HG03025 (cell line): ENCODE data around the gene NUDT8.
"Not testable (repeated sequence)": the region's sequence is repeated elsewhere in the genome, so short reads cannot be mapped to it uniquely, and the experiment has no call there.

ENCODE experiments used
- ATAC-seq: cut with Tn5 transposase; IDR thresholded peaks from one replicate; pipeline ENCODE4 v1.9.1; 2021; ENCODE audit warnings: mild to moderate bottlenecking, moderate library complexity; ENCODE audit not compliant: unreplicated experiment, low FRiP score

The NUDT8 gene

DNA sequence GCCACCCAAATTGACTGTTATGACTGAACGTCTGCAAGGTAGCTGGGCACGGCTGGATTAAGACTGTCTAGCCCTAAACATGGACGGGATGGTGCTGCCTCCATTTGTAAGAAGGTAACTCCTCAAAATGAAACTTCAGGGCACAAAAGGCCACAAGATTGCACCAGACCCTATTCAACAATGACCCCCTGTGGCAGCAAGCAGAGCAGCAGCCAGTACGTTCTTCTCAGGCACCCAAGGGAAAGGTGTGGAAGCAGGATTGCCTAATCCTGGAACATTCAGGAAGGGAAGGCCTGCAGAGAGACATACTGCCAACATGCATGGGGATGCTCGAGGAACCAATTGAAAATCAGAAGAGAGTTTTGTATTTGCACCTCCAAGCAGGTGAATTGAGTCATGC lies 14.3 kb upstream of the NUDT8 start:
- no peak for ATAC-seq

DNA sequence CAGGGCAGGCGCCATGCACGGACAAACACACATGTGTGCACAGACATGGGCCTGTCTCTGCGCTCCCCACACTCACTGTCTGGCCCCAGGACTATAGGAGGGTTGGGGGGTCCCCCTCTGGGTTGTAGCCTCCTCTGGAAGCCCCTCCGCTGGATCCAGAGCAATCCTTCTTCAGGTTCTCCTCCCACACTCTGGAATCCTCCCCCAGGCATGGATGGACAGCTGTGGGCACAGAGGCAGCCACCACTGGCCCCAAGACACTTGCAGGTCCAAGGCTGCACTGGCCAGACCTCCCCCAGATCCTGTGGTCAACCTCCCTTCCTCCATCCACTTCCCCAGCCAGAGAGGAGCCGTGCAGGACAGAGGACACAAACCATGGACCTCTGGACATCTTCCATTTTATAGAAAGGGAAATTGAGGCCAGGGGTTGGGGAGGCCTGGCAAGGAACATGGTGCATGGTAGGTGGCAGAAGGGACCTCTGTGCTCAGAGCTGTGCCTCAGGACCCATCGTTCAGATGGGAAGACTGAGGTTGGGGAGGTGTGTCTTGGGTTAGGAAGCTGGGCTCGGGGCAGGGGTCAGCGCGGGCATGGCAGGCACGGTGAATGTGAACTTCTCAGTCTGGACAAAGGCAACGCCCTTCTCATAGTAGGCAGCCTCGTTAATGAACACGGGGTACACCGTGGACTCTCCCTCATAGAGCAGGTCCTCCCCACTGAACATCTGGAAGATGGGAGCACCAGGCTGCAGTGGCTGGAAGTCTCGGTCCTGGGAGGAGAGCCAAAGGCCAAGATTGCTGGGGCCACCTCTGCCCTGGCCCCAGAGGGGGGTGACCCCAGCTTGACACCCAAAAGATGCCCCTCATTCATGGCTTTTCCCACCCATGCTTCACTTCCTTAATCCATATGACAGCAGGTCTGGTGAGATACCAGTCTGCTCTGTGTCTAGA lies 12.7 kb upstream of the NUDT8 start:
- ATAC-seq = no peak

DNA sequence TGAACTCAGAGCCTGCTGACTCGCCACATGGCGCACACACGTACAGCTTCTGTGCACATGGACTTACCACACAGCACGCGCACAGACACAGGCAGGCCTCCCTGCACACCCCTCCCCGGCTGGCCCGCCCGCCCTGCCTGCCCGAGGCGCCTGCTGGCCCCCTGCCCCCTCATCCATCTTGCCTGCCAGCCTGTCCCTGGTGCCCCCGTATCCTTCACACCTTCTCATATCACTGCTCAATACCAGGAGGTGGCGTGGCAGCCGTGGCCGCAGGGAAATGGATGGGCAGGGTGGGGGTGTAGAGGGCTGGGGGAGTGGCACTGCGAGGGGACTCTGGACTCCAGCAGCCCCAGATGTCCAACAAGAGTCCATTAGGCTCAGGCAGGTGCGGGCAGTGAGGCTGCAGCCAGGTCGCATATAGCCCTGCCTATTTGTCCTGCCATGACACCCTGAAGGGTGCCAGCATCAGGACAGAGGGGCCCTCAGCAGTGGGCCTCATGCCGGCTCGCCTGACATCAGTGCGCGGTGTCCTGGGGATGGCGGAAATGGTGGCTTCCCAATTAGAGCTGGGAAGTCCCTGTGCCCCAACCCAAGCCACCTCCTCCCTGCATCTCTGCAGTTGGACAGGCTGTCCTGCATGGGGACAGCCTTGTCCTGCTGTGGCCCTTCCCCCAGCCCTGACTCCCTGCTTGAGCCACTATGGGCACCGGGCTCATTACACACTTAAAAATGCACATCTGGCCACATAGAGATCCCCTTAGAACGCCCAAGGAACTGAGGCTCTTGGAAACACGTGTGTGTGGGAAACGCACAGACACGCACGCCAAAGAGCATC lies 11.8 kb upstream of the NUDT8 start:
- ATAC-seq = no peak

DNA sequence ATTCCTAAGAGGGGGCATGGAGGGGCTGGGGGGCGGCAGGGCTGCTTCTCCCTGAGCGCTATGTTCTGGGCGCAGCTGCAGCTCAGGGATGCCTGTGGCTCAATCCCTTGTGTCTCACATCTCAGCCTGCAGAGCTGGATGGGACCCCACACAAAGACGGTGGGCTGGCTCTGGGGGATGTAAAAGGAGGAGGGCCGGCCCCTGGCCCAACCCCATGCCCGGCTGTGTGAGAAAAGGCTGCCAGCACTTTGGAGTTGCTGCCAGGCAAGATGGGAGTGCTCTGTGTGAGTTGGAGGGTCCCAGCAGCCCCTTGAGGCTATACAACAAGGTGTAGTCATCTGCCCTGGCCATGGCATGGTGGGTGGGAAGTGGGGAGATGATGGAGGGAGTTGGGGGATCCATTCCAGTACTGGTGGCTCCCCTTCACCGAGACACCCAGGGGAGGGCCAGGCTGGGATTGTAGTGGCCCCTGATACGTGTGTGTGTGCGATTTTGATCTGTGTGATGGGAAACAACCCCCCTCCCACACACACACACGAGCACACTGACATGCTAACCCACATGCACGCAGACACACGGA lies 11.1 kb upstream of the NUDT8 start:
- ATAC-seq = no peak

DNA sequence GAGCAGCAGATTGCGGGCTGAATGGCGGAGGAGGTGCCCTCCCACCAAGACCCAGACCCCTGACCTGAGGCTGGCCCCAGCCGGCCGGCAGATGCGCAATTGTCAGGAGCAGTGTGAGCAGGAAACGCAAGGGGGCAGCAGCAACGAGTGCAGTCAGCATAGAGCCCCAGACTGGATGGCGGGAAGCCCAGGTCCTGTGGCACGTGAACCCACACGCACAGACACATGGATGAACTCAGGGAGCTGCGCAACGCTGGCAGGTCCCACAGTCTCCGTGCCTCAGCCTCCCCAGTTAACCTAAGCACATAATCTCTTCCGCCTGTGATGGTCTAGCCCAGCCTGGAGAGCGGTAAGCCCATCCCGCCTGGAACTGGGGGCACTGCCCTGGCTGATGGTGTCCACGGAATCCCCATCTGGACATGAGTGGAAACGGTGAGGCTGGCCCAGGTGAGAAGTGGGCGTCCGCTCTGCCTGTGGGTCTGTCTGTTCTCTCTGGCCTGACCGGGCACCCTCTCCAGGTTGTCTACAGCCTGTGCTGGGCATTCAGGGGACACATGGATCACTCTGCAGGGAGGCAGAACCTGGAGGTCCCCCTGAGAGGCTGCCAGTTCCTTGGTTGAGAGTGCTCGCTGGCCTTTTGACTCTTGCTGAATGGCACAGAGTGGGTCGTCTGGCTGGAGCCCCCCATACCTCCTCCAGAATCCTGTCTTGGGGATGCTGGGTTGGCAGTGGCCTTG lies 10.5 kb upstream of the NUDT8 start:
- ATAC-seq = no peak

DNA sequence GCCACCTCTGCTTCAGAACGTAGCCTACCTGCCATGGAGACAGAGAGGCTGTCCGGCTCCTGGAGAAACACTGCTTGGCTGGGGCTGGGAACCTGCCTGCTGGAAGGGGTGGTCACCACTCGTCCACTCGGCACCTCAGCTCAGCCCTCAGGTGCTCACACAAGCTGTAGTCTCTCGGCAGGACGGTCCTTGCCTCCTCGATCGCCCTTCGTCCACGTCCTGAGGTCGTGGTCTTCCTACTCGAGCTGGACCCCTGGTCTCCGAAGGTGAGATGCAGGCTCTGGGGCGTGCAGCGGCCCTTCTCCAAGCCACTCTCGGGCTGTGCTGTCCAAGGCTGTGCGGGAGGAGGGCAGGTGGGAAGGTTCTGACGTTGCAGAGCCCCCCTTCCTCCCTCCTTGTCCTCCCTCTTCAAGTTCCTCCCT lies 9.7 kb upstream of the NUDT8 start, which contains the start of gene TBX10:
Gene TBX10, minus strand, starts transcription at position 326 of the 422 bp plus-strand sequence. Its CDS starts 291 bp downstream, at position 35.
- ATAC-seq = no peak

DNA sequence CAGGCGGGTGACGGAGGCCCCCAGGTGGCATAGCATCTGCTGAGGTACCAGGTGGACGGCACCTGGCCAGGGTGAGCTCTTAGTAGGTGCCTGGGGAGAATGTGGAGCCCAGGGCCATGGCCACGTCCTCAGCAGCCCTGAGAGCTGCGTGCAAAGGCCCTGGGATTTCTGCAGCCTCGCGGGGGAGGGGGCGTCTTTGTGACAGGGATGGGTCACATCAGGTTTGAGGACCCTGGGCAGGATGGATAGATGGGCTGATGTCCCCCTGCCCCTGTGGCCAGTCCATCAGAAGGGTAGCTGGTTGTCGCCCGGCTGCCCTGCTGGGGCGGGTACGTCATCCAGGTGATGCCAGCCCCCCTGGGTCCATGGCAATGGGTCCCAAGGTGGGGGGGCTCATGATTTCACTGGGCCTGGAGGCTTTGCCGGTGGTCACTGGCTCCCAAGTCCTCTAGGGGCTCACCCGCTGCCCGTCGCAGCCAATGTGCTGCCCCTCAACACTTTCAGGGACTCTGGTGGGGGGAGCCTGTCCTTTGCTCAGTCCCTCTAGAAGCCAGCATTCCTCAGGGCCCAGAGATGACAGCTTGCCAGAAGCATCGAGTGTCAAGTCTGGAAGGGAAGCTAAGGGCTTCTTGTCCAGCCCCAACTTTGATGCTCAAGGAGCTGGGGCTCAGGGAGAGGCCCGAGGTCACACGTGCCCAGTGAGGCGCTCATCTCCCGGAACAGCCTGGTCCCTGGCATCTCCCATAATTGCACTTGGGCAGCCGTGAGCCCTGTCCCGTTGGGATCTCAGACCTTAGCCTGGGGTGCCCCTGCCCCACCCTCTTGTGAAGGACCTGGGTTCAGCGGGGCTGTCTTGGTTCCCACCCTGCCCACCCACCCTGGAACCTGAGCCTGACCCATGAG lies 9.0 kb upstream of the NUDT8 start:
- no peak for ATAC-seq

DNA sequence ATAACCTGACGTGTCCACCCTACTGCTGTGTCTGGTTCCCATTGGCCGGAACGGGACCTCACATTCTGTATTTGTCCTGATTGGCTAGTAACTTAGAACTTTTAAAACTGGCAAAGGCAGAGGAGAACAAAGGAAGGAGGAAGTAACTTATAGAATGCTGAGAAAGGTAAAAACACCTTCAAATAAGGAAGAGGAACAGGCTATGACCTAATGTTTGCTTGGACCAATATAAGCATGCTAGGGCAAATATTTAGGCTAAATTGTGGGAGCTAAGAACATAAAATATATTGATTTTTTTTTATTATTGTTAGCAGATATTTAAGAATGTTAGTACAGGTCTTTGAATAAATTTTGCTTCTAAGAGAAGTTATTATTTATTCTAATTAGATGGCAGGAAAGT lies 7.7 kb upstream of the NUDT8 start:
- not testable (repeated sequence) for ATAC-seq

DNA sequence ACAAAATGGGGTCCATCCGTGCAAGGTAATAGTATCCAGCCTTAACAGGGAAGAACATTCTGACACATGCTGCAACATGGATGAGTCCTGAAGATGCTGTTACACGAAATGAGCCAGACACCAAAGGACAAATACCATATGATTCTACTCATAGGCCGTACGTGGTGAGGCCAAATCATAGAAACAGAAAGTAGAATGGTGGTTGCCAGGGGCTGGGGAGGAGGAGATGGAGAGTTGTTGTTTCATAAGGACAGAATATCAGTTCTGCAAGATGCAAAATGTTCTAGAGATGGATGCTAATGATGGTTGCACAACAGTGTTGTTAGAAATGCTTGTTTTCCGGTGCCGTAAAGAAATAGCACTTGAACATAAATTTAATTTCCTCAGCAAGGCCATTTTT lies 7.2 kb upstream of the NUDT8 start:
- no peak for ATAC-seq

DNA sequence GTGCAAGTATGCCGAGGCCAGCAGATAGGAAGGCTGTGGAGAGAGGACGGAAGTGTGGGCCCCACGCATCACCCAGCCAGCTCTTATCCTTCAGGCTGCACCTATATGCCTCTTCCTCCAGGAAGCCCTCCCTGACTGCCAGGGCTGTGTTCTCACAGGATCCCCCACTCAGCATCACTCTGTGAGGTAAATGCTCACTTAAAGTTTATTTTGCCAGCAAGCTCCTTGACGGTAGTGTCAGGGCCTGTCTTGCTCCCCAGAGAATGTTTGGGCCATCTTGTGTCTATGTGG lies 5.4 kb upstream of the NUDT8 start:
- no peak for ATAC-seq

DNA sequence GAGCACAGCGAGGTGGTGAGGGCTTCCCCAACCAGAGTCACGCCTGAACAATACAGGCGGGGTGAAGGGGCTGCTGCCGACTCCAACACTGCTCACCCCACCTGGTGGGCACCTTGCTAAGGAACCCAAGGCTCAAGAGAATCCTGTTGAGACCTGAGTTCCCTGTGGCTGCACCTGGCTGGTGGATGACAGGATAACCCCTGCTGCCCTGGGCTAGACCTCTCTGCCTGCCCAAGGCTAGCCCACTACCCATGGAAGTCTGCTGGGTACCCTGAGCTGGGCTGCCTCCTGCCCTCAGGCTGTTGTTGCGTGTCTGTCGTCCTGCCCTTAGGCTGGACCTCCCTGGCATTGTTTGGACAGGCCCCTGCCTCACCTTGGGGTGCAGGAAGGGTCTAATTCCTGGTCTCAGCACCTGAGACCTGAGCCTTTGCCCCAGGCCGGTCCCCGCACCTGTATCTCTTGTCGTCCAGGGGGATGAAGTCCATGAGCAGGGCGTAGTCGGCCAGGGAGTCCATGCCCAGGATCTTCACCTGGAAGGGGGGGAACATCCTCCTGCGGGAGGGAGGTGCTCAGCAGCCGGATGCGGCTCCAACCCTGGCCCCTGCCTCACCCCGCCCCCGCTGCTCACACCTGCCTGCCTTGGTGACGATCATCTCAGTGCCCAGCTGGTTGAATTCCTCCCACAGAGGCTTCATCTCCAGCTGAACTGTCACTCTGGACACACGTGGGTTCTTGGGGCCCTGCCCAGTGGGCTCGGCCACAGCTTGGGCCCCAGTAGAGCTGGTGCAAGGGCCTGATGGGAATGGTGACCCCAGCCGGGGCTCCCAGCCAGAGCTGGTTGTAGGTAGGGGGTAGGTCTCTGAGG lies 4.9 kb upstream of the NUDT8 start:
- ATAC-seq = no peak

DNA sequence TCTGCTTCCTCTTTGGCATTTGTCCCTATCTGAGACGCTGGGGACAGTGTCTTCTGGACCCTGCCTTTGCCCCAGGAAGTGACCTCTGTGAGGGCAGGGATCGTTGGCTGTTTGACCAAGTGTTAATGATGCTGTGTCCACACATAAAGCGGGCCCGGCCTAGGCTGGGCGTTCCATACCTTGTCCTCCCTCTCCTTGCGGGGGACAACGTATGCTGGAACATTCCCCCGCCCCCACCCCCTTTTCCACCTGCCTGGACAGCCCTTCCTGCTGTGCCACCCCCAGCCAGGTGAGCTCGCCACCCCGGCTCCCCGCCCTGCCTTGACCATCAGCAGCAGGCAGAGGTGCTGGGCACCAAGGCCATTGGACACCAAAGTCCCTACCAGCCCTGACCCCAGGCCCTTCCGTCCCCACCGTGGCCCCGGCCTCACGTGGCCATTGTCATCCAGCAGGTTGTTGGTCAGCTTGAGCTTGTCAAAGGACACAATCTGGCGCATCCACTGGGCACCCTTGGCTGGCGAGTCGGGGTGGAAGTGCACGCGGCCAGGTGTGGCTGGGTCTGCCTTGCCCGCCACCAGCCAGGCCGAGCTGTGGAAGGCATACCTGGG lies 4.1 kb upstream of the NUDT8 start:
- no peak for ATAC-seq

DNA sequence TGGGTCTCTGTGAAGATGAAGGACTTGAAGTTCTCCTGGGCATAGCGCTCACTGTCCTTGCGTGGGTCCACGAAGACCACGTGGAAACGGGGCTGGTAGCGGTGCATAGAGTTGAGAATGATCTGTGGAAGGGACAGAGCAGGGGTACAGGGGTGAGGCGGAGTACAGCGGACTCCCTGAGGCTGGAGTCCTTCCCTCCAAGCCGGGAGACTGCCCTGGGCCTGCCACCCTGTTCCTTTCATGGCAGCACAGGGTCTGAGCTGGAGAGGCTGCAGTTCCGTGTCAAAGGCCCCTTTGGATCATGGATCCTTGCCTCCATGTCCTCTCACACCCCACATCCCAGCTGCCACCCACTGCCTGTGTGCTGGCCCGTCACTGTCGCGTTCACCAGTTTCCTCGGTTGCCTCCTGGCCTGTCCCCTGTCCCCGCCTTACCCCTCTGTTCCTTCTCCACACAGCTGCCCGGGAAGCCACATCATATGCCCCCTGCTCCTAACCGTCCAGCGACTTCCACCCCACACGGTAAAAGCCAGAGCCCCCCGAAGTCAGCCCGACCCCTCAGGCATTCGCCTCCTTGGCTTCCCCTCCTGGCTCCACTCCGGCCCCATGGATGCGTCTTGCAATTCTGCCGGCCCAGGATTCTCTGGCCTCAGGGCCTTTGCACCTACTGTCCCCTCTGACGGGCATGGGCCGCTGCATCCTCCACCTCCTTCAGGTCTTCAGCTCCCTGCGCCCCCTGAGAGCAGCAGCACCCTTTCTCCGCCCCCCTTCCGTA lies 3.4 kb upstream of the NUDT8 start:
- ATAC-seq = no peak

DNA sequence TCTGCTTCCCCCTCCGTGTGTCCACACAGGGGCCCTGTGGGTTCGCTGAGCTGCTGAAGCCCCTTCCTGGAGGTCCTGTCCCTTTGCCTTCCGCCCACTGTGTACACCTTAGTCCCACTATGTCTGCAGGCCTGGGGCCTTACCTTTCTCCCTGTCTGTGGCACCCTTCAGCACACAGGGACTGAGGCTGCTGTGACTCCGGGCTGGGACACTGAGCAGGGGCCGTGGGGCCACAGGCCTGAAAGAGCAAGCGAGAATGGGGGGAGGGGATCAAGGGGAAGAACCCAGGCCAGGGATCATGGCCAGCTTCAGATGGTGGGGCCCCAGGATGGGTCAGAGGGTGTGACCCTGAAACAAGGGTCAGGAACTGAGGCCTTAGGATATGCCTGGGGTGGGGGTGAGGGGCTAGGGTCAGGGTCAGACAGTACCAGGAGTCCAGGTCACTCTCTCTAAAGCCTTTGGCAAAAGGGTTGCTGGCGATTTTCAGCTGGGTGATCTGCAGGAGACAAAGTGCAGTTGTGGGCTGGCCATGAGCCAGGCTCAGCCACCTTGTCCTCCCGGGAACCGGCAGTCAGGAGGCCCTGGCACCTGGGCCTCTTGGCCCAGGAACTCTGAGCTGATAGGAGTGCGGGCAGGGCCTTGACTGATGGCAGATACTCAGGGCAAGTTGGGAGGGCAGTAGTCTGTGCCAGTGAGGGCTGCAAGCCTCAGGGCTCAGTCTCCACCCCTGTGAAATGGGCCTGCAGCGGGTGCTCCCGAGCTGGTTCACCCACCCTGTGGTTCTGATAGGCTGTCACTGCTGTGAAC lies 2.6 kb upstream of the NUDT8 start:
- ATAC-seq = no peak

DNA sequence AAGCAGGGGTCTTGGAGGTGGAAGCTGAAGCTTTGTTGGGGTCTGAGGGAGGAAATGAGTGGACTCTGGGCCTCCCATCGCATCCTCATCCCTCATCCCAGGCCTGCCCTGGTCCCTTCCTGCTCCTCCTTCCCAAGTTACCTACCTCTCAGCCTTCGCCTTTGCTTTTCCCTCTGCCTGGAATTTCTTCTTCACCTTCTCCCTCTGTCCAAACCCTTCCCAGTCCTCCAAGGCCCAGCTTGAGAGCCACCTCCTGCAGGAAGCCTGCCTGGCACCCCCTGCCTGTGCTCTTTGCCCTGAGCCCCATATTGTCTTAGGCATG lies 2.1 kb upstream of the NUDT8 start:
- ATAC-seq = no peak

DNA sequence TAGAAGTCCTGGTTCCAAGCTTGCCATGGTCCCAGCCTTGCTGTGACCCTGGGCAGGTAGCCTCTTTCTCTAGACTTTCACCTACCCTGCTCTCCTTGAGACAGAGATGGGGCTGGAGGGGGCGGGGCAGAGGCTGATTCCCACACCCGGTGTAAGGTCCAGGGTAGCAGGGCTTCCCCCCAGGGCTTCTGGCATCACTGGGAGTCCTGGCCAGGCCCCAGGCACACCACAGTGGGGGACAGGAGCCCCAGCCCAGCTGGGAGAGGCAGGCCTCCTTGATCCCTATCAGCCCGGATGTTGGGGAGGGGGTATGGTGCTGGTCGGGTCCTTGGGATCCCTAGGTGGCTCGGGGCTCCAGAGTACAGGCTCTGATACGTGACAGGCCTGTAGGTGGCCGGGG lies 1.7 kb upstream of the NUDT8 start:
- no peak for ATAC-seq

DNA sequence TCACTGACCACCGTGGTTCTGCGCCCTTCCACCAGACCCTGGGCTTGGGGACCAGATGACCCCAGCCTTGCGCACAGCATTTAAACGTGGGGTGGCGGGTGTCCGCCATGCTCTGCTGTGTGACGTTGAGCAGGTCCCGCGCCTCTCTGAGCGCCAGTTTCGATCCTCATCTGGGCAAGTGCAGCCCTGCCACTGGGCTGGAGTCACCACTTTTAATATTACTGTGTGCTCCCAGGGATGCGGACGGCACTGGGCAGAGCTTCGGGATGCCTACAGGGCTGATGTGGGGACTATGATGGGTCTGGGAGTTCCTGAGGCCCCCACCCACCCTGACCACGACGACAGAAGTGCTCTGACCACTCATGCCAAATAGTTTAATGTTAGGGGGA lies 1.2 kb upstream of the NUDT8 start:
- ATAC-seq = no peak
